AG04450 (cell line): Measurements from ENCODE around the gene RSRC1. TPM values are rescaled to one million over a fixed set of nuclear protein-coding genes. Genes with fewer than 3 reads are reported as not detected.

ENCODE experiments used
- CTCF ChIA-PET: fragments of 300-600, 350-600 bp; formaldehyde crosslinking; extraction: SDS; loops from one replicate; lab custom pipeline; 2022; ENCODE audit warnings: antibody characterized with exemption, inconsistent platforms; lab: Charles Lee
- POLR2A ChIA-PET: fragments of 350-600 bp; formaldehyde crosslinking; extraction: SDS; loops from one replicate; lab custom pipeline; 2021; ENCODE audit warnings: antibody characterized with exemption, inconsistent platforms; lab: Yijun Ruan, JAX
- DNase-seq: peaks from one replicate; pipeline ENCODE4 v3.0.0-alpha.2; 2011; ENCODE audit warnings: low read depth, low spot score
- H3K27ac ChIP-seq: one replicate; pipeline ENCODE4 v1.5.1; 2012; ENCODE audit warnings: low read depth, low read length, control low read depth
- H3K27me3 ChIP-seq: one replicate; pipeline ENCODE4 v1.6.0; 2012; ENCODE audit warnings: low read length; ENCODE audit not compliant: control insufficient read depth, insufficient read depth
- H3K4me3 ChIP-seq: 2 replicates; pipeline ENCODE4 v1.5.1; 2011; ENCODE audit warnings: mild to moderate bottlenecking, low read depth, low read length, control low read depth
- H3K9me3 ChIP-seq: 2 replicates; pipeline ENCODE4 v1.5.1; 2012; ENCODE audit warnings: low read length; ENCODE audit not compliant: control insufficient read depth, insufficient read depth
- CTCF ChIP-seq: IDR thresholded peaks from 2 replicates; pipeline ENCODE4 v1.5.1; 2011; ENCODE audit warnings: low read depth, low read length, control low read depth, inconsistent platforms
- polyA plus RNA-seq: library from polyadenylated mRNA; depleted of rRNA; stranded (reverse); fragments of >200 nt; gene quantifications from 2 replicates; pipeline ENCODE4 v1.2.3, GENCODE V29; 2011

RSRC1 gene
- polyA plus RNA-seq, 1 experiment: 6.7 TPM

- H3K4me3 ChIP-seq: no peak overlapping the region
- no peaks in the 10 kb centered on the region for H3K9me3 ChIP-seq
- TF ChIP-seq CTCF: no peak
- no peak overlapping the region for H3K27ac ChIP-seq
- peak; percentile 38 for DNase-seq
- ChIA-PET CTCF (interaction anchor here (0.8 to 1.6 kb wide), 3 partner anchors 274 to 555 kb away, joined by 3 to 6 read pairs (median 3); no protein-coding TSS in a partner anchor), POLR2A (no interaction called here)
- H3K27me3 ChIP-seq: no peaks in the 10 kb centered on the region
These were observed 51.1 kb downstream of the RSRC1 start for GRCh38 chr3:158160958-158161357.

- no peak overlapping the region for H3K4me3 ChIP-seq
- H3K27me3 ChIP-seq: no peaks in the 10 kb centered on the region
- no peaks in the 10 kb centered on the region for H3K9me3 ChIP-seq
- no peak for TF ChIP-seq CTCF
- ChIA-PET CTCF (interaction anchor here (1.9 kb wide), 1 partner anchor 374 kb away, joined by 4 read pairs; no protein-coding TSS in a partner anchor), POLR2A (no interaction called here)
- H3K27ac ChIP-seq: no peak overlapping the region
- DNase-seq: no peak
These were observed 55.3 kb downstream of the RSRC1 start for GRCh38 chr3:158165141-158165655.

GRCh38 chr3:158165730-158166129, 55.8 kb downstream of the RSRC1 start:
- no peak overlapping the region for H3K4me3 ChIP-seq
- TF ChIP-seq CTCF: no peak
- DNase-seq: no peak
- H3K27me3 ChIP-seq: no peaks in the 10 kb centered on the region
- ChIA-PET CTCF (interaction anchor here (1.9 kb wide), 1 partner anchor 374 kb away, joined by 4 read pairs; no protein-coding TSS in a partner anchor), POLR2A (no interaction called here)
- H3K9me3 ChIP-seq: no peaks in the 10 kb centered on the region
- no peak overlapping the region for H3K27ac ChIP-seq

- no peaks in the 10 kb centered on the region for H3K9me3 ChIP-seq
- ChIA-PET CTCF (interaction anchor here (1.9 kb wide), 1 partner anchor 373 kb away, joined by 4 read pairs; no protein-coding TSS in a partner anchor), POLR2A (no interaction called here)
- no peak overlapping the region for H3K4me3 ChIP-seq
- H3K27me3 ChIP-seq: no peaks in the 10 kb centered on the region
- H3K27ac ChIP-seq: no peak overlapping the region
- TF ChIP-seq CTCF: no peak
- DNase-seq: no peak
These were observed 56.3 kb downstream of the RSRC1 start for GRCh38 chr3:158166223-158166622.

GRCh38 chr3:158167737-158168557, 58.1 kb downstream of the RSRC1 start:
- Histone ChIP-seq H3K4me3 (no peak overlapping the region), H3K9me3 (no peaks in the 10 kb centered on the region), H3K27me3 (no peaks in the 10 kb centered on the region), H3K27ac (no peak overlapping the region)
- CTCF ChIA-PET: no interaction called here
- peak; percentile 85 for DNase-seq
- TF ChIP-seq CTCF: no peak
- POLR2A ChIA-PET: interaction anchor here (1.1 kb wide), 1 partner anchor 58 kb away, joined by 5 read pairs; the partner anchor contains the start of gene RSRC1
